ENCODE measurements around the gene WFS1. TPM values are rescaled to one million over a fixed set of nuclear protein-coding genes. Genes with fewer than 3 reads are reported as not detected.

The WFS1 gene
- total and polyA plus RNA-seq, 2 of the 8 experiments (the other 6 are each of a cell fraction or from before 2014, with no cell fraction given): 29.1 to 43.1 TPM

DNA sequence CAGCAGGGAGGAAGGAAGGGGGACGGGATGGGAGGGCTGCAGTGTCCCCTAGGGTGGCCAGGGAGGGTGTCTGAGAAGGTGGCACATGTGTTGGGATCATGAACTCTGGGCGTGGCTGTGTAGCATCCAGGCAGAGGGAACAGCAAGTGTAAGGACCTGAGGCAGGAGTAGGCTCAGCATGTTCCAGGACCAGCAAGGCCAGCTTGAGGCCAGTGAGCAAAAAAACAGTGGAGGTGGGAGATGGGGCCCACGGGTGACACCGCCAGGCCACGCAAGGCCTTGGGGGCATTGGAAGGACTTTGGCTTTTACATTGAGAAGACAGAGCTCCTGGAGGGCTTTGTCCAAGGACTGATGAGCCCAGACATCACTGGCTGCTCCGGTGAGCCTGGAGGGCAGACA is 16.5 kb upstream of the WFS1 start (continued):
- TF ChIP-seq, protein P1, sequence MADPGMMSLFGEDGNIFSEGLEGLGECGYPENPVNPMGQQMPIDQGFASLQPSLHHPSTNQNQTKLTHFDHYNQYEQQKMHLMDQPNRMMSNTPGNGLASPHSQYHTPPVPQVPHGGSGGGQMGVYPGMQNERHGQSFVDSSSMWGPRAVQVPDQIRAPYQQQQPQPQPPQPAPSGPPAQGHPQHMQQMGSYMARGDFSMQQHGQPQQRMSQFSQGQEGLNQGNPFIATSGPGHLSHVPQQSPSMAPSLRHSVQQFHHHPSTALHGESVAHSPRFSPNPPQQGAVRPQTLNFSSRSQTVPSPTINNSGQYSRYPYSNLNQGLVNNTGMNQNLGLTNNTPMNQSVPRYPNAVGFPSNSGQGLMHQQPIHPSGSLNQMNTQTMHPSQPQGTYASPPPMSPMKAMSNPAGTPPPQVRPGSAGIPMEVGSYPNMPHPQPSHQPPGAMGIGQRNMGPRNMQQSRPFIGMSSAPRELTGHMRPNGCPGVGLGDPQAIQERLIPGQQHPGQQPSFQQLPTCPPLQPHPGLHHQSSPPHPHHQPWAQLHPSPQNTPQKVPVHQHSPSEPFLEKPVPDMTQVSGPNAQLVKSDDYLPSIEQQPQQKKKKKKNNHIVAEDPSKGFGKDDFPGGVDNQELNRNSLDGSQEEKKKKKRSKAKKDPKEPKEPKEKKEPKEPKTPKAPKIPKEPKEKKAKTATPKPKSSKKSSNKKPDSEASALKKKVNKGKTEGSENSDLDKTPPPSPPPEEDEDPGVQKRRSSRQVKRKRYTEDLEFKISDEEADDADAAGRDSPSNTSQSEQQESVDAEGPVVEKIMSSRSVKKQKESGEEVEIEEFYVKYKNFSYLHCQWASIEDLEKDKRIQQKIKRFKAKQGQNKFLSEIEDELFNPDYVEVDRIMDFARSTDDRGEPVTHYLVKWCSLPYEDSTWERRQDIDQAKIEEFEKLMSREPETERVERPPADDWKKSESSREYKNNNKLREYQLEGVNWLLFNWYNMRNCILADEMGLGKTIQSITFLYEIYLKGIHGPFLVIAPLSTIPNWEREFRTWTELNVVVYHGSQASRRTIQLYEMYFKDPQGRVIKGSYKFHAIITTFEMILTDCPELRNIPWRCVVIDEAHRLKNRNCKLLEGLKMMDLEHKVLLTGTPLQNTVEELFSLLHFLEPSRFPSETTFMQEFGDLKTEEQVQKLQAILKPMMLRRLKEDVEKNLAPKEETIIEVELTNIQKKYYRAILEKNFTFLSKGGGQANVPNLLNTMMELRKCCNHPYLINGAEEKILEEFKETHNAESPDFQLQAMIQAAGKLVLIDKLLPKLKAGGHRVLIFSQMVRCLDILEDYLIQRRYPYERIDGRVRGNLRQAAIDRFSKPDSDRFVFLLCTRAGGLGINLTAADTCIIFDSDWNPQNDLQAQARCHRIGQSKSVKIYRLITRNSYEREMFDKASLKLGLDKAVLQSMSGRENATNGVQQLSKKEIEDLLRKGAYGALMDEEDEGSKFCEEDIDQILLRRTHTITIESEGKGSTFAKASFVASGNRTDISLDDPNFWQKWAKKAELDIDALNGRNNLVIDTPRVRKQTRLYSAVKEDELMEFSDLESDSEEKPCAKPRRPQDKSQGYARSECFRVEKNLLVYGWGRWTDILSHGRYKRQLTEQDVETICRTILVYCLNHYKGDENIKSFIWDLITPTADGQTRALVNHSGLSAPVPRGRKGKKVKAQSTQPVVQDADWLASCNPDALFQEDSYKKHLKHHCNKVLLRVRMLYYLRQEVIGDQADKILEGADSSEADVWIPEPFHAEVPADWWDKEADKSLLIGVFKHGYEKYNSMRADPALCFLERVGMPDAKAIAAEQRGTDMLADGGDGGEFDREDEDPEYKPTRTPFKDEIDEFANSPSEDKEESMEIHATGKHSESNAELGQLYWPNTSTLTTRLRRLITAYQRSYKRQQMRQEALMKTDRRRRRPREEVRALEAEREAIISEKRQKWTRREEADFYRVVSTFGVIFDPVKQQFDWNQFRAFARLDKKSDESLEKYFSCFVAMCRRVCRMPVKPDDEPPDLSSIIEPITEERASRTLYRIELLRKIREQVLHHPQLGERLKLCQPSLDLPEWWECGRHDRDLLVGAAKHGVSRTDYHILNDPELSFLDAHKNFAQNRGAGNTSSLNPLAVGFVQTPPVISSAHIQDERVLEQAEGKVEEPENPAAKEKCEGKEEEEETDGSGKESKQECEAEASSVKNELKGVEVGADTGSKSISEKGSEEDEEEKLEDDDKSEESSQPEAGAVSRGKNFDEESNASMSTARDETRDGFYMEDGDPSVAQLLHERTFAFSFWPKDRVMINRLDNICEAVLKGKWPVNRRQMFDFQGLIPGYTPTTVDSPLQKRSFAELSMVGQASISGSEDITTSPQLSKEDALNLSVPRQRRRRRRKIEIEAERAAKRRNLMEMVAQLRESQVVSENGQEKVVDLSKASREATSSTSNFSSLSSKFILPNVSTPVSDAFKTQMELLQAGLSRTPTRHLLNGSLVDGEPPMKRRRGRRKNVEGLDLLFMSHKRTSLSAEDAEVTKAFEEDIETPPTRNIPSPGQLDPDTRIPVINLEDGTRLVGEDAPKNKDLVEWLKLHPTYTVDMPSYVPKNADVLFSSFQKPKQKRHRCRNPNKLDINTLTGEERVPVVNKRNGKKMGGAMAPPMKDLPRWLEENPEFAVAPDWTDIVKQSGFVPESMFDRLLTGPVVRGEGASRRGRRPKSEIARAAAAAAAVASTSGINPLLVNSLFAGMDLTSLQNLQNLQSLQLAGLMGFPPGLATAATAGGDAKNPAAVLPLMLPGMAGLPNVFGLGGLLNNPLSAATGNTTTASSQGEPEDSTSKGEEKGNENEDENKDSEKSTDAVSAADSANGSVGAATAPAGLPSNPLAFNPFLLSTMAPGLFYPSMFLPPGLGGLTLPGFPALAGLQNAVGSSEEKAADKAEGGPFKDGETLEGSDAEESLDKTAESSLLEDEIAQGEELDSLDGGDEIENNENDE (IDR thresholded peaks at IDR 0.05; ENCODE audit: insufficient replicate concordance, low read length): no peak
- TF ChIP-seq KDM1A (IDR thresholded peaks at IDR 0.05; ENCODE audit: borderline replicate concordance, low read length) (no peak), ZNF274 (IDR thresholded peaks at IDR 0.05; ENCODE audit: borderline replicate concordance, extremely low read depth, low read length) (no peak), MAFK (IDR thresholded peaks at IDR 0.05; ENCODE audit: low read depth, low read length) (no peak)
